ENCODE measurements around the gene MLLT3.

- TF ChIP-seq EZH2 (IDR thresholded peaks at IDR 0.05; ENCODE audit: insufficient read depth, poor library complexity, severe bottlenecking) (no peak), EZH2phosphoT487 (IDR thresholded peaks at IDR 0.05; ENCODE audit: insufficient read depth, low read depth) (no peak)
Observed at GRCh38 chr9:20551236-20551635, 71.1 kb downstream of the MLLT3 start.

Measured in GM23248 (cell line).